ENCODE measurements around the gene SINHCAF. TPM values are rescaled to one million over a fixed set of nuclear protein-coding genes. Genes with fewer than 3 reads are reported as not detected.
"Not testable (repeated sequence)": the region's sequence is repeated elsewhere in the genome, so short reads cannot be mapped to it uniquely, and the experiment has no call there.

SINHCAF gene
- total RNA-seq, 4 donors from 2014 or later: 47.8 to 86.1 (median 66.3) TPM

- H3K27ac ChIP-seq: no peak overlapping the region
- H3K36me3 ChIP-seq: no peaks in the 10 kb centered on the region
- 93% methylated on average over 2 of the region's 2 CpGs for WGBS
- no peaks in the 10 kb centered on the region for H3K9me3 ChIP-seq
- H3K27me3 ChIP-seq: no peaks in the 10 kb centered on the region
- no peak overlapping the region for H3K4me3 ChIP-seq
- TF ChIP-seq POLR2A (IDR thresholded peaks at IDR 0.05) (no peak), POLR2AphosphoS5 (IDR thresholded peaks at IDR 0.05) (no peak), CTCF (IDR thresholded peaks at IDR 0.05) (no peak), EP300 (IDR thresholded peaks at IDR 0.05) (no peak)
- DNase-seq (ENCODE audit: low spot score in 2 of 2): no peak
- no peaks in the 10 kb centered on the region for H3K4me1 ChIP-seq
These were observed 77.1 kb downstream of the SINHCAF start for GRCh38 chr12:31248815-31249214.

- Histone ChIP-seq H3K4me1 (no peaks in the 10 kb centered on the region), H3K27me3 (no peaks in the 10 kb centered on the region), H3K27ac (no peak overlapping the region), H3K4me3 (no peak overlapping the region), H3K9me3 (no peaks in the 10 kb centered on the region), H3K36me3 (no peaks in the 10 kb centered on the region)
- no peak for DNase-seq (ENCODE audit: low spot score in 2 of 2)
- 56% methylated on average over 6 of the region's 6 CpGs for WGBS
- TF ChIP-seq POLR2AphosphoS5 (IDR thresholded peaks at IDR 0.05) (no peak), CTCF (IDR thresholded peaks at IDR 0.05) (no peak), EP300 (IDR thresholded peaks at IDR 0.05) (no peak), POLR2A (IDR thresholded peaks at IDR 0.05) (no peak)
These were observed 77.6 kb downstream of the SINHCAF start for GRCh38 chr12:31248337-31248736.

GRCh38 chr12:31246470-31246850 lies 79.5 kb downstream of the SINHCAF start:
- 61% methylated on average over 10 of the region's 10 CpGs for WGBS
- H3K4me1 ChIP-seq: no peaks in the 10 kb centered on the region
- H3K27ac ChIP-seq: no peak overlapping the region
- H3K36me3 ChIP-seq: no peaks in the 10 kb centered on the region
- no peaks in the 10 kb centered on the region for H3K27me3 ChIP-seq
- no peak overlapping the region for H3K4me3 ChIP-seq
- no peak for DNase-seq (ENCODE audit: low spot score in 2 of 2)
- no peaks in the 10 kb centered on the region for H3K9me3 ChIP-seq
- TF ChIP-seq EP300 (IDR thresholded peaks at IDR 0.05) (no peak), POLR2AphosphoS5 (IDR thresholded peaks at IDR 0.05) (no peak), POLR2A (IDR thresholded peaks at IDR 0.05) (no peak), CTCF (IDR thresholded peaks at IDR 0.05) (no peak)

- no peak overlapping the region for H3K4me3 ChIP-seq
- H3K27ac ChIP-seq: no peak overlapping the region
- H3K27me3 ChIP-seq: no peaks in the 10 kb centered on the region
- 80% methylated on average over 15 of the region's 15 CpGs for WGBS
- H3K36me3 ChIP-seq: no peaks in the 10 kb centered on the region
- TF ChIP-seq CTCF (IDR thresholded peaks at IDR 0.05) (no peak), EP300 (IDR thresholded peaks at IDR 0.05) (no peak), POLR2AphosphoS5 (IDR thresholded peaks at IDR 0.05) (no peak), POLR2A (IDR thresholded peaks at IDR 0.05) (no peak)
- no peaks in the 10 kb centered on the region for H3K9me3 ChIP-seq
- H3K4me1 ChIP-seq: no peaks in the 10 kb centered on the region
- DNase-seq (ENCODE audit: low spot score in 2 of 2): no peak
These were observed 80.0 kb downstream of the SINHCAF start for GRCh38 chr12:31245822-31246469.

- H3K4me1 ChIP-seq; H3K27ac ChIP-seq; H3K27me3 ChIP-seq; H3K36me3 ChIP-seq; DNase-seq (ENCODE audit: low spot score in 2 of 2); H3K4me3 ChIP-seq; H3K9me3 ChIP-seq: not testable (repeated sequence)
- WGBS: 97% methylated on average over 10 of the region's 10 CpGs
These were observed 83.5 kb downstream of the SINHCAF start for GRCh38 chr12:31242418-31242817.
